Activated naive CD8-positive, alpha-beta T cell treated with anti-CD3 and anti-CD28 coated beads for 36 hours (primary cell): ENCODE results near the gene OR52N5. TPM values are rescaled to one million over a fixed set of nuclear protein-coding genes. Genes with fewer than 3 reads are reported as not detected.

ENCODE experiments used
- DNase-seq: peaks from one replicate; pipeline ENCODE4 v3.0.0; 2021
- H3K27ac Mint-ChIP-seq: one replicate; pipeline ENCODE4 v1.8.0; 2022; ENCODE audit warnings: mild to moderate bottlenecking, moderate library complexity, mixed read lengths
- H3K27me3 Mint-ChIP-seq: one replicate; pipeline ENCODE4 v1.8.0; 2022; ENCODE audit warnings: mild to moderate bottlenecking, mixed read lengths
- H3K36me3 Mint-ChIP-seq: one replicate; pipeline ENCODE4 v1.8.0; 2021; ENCODE audit warnings: mild to moderate bottlenecking, mixed read lengths
- H3K4me1 Mint-ChIP-seq: one replicate; pipeline ENCODE4 v1.8.0; 2021; ENCODE audit warnings: mixed read lengths
- H3K4me3 Mint-ChIP-seq: one replicate; pipeline ENCODE4 v1.8.0; 2022; ENCODE audit warnings: mild to moderate bottlenecking, moderate library complexity, mixed read lengths
- H3K9me3 Mint-ChIP-seq: one replicate; pipeline ENCODE4 v1.8.0; 2022; ENCODE audit warnings: mixed read lengths
- total RNA-seq, 2 experiments: library from RNA; stranded (reverse); gene quantifications; one replicate each; pipeline ENCODE4 v1.2.3, GENCODE V29; 2021

OR52N5 gene
- total RNA-seq, 2 experiments from 2014 or later, result not detected

- H3K36me3 Mint-ChIP-seq, result peaks cover 8% of the 10 kb centered on the region
- no peaks in the 10 kb centered on the region for H3K27me3 Mint-ChIP-seq
- no peak for DNase-seq
- no peak overlapping the region for H3K4me3 Mint-ChIP-seq
- H3K27ac Mint-ChIP-seq, result no peak overlapping the region
- no peaks in the 10 kb centered on the region for H3K4me1 Mint-ChIP-seq
- peaks cover 22% of the 10 kb centered on the region for H3K9me3 Mint-ChIP-seq
Observed at GRCh38 chr11:5746614-5747013, 36.5 kb downstream of the OR52N5 start.

- Mint-ChIP-seq H3K27ac (no peak overlapping the region), H3K4me3 (no peak overlapping the region), H3K9me3 (peaks cover 17% of the 10 kb centered on the region), H3K27me3 (no peaks in the 10 kb centered on the region), H3K36me3 (peaks cover 23% of the 10 kb centered on the region), H3K4me1 (no peaks in the 10 kb centered on the region)
- DNase-seq, result no peak
Observed at GRCh38 chr11:5738431-5738830, 44.7 kb downstream of the OR52N5 start.

- Mint-ChIP-seq H3K36me3 (peaks cover 23% of the 10 kb centered on the region), H3K4me1 (no peaks in the 10 kb centered on the region), H3K27ac (no peak overlapping the region), H3K4me3 (no peak overlapping the region), H3K27me3 (no peaks in the 10 kb centered on the region), H3K9me3 (peaks cover 14% of the 10 kb centered on the region)
- no peak for DNase-seq
Observed at GRCh38 chr11:5737670-5738392, 45.3 kb downstream of the OR52N5 start.

- Mint-ChIP-seq H3K4me3 (no peak overlapping the region), H3K27ac (no peak overlapping the region), H3K4me1 (no peaks in the 10 kb centered on the region), H3K36me3 (peaks cover 21% of the 10 kb centered on the region), H3K9me3 (peaks cover 13% of the 10 kb centered on the region), H3K27me3 (no peaks in the 10 kb centered on the region)
- DNase-seq, result no peak
Observed at GRCh38 chr11:5737091-5737490, 46.1 kb downstream of the OR52N5 start.

GRCh38 chr11:5736396-5736795 is 46.8 kb downstream of the OR52N5 start, which contains the start of gene OR56B1:
OR56B1 (plus strand) TSS chr11:5736448; CDS start chr11:5736517, 69 bp downstream.
- DNase-seq, result no peak
- Mint-ChIP-seq H3K9me3 (peaks cover 6% of the 10 kb centered on the region), H3K4me1 (no peaks in the 10 kb centered on the region), H3K27ac (no peak within 1 kb of the TSS), H3K4me3 (no peak within 1 kb of the TSS), H3K27me3 (no peaks in the 10 kb centered on the region), H3K36me3 (peaks cover 15% of the 10 kb centered on the region)

- no peaks in the 10 kb centered on the region for H3K4me1 Mint-ChIP-seq
- no peak overlapping the region for H3K27ac Mint-ChIP-seq
- no peak for DNase-seq
- no peak overlapping the region for H3K4me3 Mint-ChIP-seq
- no peaks in the 10 kb centered on the region for H3K36me3 Mint-ChIP-seq
- no peaks in the 10 kb centered on the region for H3K9me3 Mint-ChIP-seq
- no peaks in the 10 kb centered on the region for H3K27me3 Mint-ChIP-seq
Observed at GRCh38 chr11:5727691-5728090, 55.5 kb downstream of the OR52N5 start.

GRCh38 chr11:5726351-5726750 is 56.8 kb downstream of the OR52N5 start:
- no peak overlapping the region for H3K27ac Mint-ChIP-seq
- no peaks in the 10 kb centered on the region for H3K9me3 Mint-ChIP-seq
- no peak for DNase-seq
- H3K36me3 Mint-ChIP-seq, result no peaks in the 10 kb centered on the region
- no peaks in the 10 kb centered on the region for H3K4me1 Mint-ChIP-seq
- no peak overlapping the region for H3K4me3 Mint-ChIP-seq
- no peaks in the 10 kb centered on the region for H3K27me3 Mint-ChIP-seq

Other genes starting within 250 kb of the OR52N5 start
- not detected for gene OR52H1, start 234.8 kb downstream of the OR52N5 start, total RNA-seq
- gene OR52B6, start 202.5 kb downstream of the OR52N5 start, total RNA-seq, result not detected
- gene TRIM6, start 186.7 kb downstream of the OR52N5 start, total RNA-seq, result 1 to 10 TPM in 1 of 2 experiments, under 1 TPM in 1; 0.89 to 1.4 TPM
- gene TRIM34, start 158.4 kb downstream of the OR52N5 start, total RNA-seq, result 1 to 10 TPM; 6.1 to 7.8 TPM
- gene TRIM5, start 98.3 kb downstream of the OR52N5 start, total RNA-seq, result 10 to 100 TPM; 18.7 to 20.3 TPM
- 100 to 1,000 TPM; 141 to 143 TPM for gene TRIM22, start 93.6 kb downstream of the OR52N5 start, total RNA-seq
- gene OR56B1, start 46.9 kb downstream of the OR52N5 start, total RNA-seq, result under 1 TPM; 0.10 to 0.16 TPM
- gene OR52N4, start 29.1 kb downstream of the OR52N5 start, total RNA-seq, result under 1 TPM; 0.35 to 0.40 TPM
- not detected for gene OR52N1, start 7.9 kb upstream of the OR52N5 start, total RNA-seq
- gene OR52N2, start 25.6 kb upstream of the OR52N5 start, total RNA-seq, result not detected
- gene OR52E6, start 58.5 kb upstream of the OR52N5 start, total RNA-seq, result not detected
- gene OR52E8, start 74.3 kb upstream of the OR52N5 start, total RNA-seq, result not detected
- not detected for gene OR52E4, start 97.3 kb upstream of the OR52N5 start, total RNA-seq
- not detected for gene OR52E5, start 109.9 kb upstream of the OR52N5 start, total RNA-seq
- gene OR56A3, start 158.9 kb upstream of the OR52N5 start, total RNA-seq, result not detected
- gene OR56A5, start 185.1 kb upstream of the OR52N5 start, total RNA-seq, result not detected
- gene OR52L1, start 203.6 kb upstream of the OR52N5 start, total RNA-seq, result not detected
- not detected for gene OR56A4, start 223.6 kb upstream of the OR52N5 start, total RNA-seq
- not detected for gene OR56A1, start 247.4 kb upstream of the OR52N5 start, total RNA-seq